Activated gamma-delta T cell treated with Interleukin-2 at 50 U/mL for 16 hours (primary cell): ENCODE results near the gene CSNK1E.

Experiments used
- DNase-seq: peaks from one replicate; pipeline ENCODE4 v3.0.0-alpha.2; 2020

The CSNK1E gene

DNA sequence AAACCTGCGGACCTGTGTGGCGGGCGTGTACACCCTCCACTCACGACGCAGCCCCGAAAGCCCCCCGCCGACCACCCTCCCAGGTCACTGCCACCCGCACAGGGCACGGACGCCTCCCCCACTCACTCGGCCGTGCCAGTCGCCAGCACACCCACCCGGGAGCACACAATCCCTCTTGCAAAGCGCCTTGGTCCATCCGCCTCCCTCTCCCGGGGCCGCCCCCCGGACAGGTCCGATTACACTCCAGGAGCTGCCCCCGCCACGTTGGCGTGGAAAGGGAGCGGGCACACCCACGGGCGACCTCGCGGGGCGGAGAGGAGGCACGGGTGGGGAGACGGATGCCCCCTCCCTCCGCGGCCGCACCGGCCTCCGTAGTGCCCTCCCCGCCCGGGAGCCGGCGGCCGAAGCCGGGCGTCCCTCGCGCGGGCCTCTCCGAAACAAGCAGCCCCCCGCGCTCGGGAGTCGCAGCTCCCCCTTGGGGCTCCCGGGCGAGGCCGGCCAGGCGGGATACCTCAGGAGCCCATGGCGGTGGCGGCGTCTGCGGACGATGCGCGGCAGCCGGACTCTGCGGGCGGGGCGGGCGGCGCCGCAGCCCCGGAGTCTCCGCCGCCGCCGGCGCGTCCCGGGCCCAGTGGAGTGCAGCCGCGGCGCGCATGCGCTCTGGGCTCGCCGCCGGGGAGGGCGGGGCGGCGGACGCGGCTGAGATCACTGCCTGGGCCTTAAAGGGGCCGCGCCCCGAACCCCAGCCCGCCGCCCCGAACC, 44.7 kb downstream of the CSNK1E start, which contains the start of gene TMEM184B:
TMEM184B (minus strand) TSS at position 638 of the 762 bp plus-strand sequence. CDS start 25,049 bp downstream, outside the sequence.
- DNase-seq = peak; percentile 74

DNA sequence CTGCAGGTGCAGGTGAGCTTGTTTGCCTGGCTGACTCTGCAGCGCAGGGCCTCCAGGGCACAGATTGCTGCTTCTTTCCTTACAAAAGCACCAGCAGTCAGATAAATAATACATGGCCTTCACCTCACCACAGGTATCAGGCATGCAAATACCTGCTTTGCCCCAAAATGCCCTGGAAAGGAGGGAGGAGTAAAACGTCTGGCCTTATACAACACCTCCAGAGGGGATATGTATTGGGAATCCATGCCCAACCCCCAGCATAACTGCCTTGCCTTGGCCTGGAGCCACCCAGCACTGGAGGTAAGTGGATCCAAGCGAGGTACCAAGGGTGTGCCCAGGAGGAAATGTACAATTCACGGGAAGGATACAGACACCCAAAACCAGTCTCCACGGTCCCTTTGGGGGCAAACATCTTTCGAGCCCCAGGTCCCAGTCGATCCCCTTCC, 45.3 kb downstream of the CSNK1E start:
- DNase-seq = no peak

DNA sequence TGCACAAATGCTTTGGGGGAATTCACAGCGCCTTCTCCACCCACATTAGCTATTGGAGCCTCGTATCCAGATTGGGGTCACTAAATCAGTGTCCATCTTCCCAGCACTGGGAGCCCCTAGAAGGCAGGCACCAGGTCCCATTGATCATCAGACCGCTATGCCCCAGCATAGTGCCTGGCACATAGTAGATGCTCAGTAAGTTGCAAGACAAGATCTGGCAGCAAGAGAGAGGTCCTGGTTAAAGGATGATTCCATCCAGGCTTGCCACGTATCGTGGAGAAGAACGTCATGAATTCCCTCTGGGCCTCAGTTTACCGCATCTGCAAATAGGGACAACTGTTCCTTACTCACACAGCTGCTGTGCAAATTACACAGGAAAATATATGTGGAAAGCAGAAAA, 46.1 kb downstream of the CSNK1E start:
- no peak for DNase-seq

DNA sequence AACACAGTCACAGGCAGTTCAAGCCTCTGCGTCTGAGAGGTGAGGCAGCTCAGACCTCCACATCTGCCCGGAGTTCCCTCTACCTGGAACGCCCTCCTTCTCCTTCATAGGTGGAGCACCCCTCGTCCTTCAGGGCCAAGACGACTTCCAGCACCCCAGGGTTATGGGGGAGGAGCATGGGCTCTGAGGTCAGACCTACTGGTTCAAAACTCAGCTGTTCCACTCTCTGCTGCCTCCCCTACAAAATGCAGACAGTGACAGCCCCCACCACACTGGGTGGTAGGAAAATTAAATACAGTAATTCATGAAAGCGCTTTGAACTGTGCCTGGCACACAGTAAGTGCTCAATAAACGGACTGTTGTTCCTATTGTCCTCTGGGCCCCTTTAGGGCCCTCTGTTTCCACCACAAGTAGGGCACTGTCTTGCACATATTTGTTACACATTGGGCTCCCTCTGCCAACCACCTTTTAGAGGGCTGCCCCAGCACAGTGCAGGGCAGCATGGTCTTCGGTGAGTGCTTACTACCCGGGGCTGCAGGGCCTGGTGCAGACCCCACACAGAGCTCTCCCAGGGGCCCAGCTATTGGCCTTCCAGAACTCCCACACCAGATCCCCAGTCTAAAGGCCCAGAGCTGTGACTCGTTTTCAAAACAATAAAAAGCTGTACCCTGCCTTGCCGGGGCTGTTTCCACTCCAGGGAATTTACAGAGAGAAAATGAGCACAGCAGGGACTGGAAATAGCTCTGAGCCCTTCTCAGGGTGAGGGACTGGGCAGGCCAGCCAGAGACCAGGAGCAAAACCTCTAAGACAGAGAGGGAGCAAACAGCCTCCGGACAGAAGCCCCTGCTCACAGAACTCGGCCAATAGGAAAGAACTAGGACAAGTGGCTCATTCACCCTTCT, 46.9 kb downstream of the CSNK1E start:
- DNase-seq = no peak

DNA sequence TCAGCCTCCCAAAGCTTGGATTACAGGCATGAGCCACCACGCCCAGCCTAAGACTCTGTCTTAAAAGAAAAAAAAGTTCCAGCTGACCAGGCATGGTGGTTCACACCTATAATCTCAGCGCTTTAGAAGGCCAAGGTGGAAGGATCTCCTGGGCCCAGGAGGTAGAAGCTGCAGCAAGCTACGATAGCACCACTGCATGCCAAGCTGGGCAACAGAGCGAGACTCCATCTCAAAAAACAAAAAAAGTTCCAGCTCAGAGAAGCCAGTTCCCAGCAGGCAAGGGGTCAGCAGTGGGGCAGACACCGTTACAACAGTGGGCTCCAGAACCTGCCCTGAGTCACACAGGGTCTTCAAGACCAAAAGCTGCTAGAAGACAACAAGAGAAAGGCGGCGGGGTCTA, 47.8 kb downstream of the CSNK1E start:
- DNase-seq = no peak

DNA sequence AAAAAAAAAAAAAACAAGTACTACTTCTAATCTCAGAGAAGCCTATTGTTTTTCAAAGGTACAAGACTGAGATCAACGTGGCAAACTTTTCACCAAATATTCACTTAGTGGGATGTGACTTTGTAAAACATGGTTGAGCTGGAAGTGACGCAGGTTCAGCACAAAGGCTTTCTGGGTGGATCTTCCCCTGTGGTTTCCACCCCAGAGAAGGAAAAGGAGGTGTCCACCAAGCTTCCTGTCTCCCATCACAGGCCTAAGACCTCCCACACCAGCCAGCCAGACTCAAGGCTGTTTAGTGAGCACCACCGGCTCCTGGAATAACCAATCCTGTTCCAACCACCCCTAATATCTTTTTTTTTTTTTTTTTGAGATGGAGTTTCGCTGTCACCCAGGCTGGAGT, 50.1 kb downstream of the CSNK1E start:
- peak; percentile 43 for DNase-seq

DNA sequence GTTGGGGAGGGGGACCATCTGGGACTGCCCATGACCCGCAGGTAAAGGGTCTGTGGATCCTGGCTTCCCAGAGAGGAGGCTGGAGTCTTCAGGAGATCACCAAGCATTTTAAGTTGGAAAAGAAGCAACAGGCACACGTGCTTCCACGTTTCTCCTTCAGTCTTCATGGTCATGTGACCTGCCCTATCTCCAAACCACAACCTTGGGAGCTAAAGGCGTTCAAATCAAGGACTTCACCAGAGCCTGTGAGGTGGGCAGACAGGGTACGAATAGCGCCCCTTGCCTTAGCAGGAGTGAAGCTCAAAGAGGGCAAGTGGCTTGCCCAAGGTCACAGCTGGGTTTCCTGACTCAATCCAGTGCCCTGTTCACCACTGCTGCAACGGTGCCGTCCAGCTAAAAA, 51.1 kb downstream of the CSNK1E start:
- no peak for DNase-seq

DNA sequence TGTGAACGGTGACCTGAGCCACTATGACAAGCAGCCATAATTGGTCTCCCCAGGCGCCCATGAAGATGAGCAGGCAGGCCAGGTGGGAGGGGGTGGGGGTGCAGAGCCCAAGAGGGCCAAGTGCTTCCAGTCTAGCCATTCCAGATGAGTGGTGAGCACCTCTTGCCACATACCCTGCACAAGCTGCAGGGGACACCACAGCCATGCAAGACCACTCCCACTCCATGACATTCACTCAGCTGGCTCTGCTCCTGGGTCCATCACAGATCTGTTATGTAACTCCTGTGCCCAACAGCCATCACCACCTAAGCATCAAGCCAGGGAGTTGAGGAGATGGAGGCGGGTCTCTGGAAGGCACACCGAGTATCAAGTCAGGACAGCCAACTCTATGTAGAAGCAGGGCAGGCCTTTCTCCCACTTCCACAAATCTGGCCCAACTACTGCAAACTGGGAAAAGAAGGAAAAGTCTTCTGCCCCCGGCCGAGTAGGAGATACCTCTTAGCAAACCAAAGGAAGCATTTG, 52.9 kb downstream of the CSNK1E start:
- no peak for DNase-seq

DNA sequence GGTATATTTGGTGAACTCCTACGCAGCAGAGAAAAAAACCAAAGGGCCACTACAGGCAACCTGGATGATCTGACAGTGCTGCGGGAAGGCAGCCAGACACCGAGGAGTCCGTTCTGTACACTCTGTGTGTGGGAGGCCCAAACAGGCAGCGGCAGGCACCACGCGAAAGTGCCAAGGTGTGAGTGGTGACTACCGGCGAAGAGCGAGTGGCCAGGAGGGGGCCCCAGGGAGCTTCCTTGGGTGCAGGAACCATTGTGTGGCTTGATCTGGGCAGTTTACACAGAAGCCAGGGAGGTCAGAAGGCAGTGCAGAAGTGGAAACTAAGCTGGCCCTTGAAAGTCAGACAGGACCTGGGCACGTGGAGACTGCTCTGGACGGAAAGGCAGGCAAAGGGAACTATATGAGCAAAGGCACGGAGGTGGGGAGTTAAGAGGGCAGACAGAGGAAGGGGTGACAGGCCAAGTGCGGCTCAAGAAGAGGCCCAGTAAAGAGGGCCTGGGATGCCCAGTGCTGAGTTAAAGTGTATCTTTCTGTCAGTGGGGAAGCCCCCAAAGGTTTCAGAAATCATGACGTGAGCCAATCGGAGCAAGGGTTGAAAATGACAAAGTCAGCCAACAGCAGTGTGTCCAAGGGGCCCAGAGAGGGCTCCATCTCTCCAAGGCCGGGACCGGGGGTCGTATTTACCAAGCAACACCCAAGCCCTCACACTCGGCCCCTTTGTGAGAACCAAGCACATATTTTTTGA, 55.0 kb downstream of the CSNK1E start:
- peak; percentile 18 for DNase-seq

DNA sequence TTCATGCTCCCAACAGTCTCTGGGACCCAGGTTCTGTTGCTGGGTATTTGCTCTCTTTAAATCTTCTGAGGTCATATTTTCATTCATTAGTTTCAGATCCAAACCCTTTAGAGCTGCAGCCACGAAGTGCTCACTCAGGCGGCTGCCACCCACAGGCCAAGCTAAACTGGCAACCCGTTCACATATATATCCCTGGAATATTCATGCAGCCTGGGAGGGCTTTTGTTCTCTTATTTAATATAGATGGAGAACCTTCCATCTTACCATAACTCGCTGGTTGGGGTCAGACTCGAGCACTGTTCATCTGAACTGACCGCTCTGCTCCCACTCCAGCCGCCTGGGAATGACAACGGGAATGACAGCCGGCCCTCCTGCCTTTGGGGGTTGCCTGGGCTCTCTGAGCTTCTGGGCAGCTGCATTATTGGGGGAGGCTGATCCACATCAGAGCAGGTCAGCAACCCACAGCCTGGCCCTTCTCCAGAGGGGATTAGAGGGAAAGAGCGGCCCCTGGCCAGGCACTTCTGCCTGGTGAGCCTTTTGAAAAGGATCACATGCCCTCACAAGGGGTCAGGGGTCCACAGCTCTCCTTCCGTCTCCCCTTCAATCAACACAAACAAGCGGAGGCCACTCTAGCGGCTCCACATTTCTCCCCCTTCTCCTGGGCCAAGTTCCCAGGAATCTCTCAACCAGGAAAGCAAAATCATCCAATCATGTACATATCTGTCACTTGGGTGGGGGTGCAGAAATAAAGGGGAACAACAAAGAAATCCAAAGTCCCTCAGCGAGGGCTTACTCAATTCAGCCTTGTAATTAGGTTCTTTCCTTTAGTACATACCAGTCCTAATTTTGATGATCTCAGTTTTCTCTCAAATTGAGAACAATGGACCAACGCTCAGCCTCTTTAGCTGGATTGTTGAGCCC, 56.2 kb downstream of the CSNK1E start:
- no peak for DNase-seq

DNA sequence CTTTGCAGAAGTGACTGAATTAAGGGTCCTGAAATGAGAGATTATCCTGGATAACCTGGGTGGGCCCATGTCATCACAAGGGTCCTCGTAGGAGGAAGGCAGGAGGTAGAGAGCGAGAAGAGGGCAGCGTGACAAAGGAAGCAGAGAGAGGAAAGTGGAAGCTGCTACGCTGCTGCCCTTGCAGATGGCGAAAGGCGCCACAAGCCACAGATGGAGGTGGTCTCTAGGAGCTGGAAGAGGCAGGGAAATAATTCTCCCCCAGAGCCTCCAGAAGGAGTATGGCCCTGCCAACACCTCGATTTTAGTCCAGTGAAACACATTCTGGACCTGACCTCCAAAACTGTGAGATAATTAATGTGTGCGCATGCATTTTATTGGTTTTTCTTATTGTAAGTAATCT, 57.9 kb downstream of the CSNK1E start:
- DNase-seq = no peak

DNA sequence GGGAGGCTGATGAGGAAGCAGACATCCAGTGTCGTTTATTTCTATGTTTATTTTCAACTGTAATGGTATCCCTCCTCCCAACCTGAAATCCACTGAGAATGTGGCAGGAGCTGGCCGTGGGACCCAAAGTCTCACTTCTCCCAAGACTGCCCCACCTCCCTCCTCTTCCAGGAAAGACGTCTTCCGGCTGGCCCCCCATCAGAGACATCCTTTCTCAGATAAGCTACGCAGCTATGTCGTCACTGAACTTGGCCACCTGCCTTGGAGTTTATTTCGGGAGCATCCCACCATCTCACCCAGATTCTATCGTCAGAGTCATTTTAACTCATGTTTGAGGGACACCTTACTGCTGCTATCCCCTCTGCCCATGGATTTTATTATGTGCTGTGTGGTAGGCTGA, 58.3 kb downstream of the CSNK1E start:
- no peak for DNase-seq

DNA sequence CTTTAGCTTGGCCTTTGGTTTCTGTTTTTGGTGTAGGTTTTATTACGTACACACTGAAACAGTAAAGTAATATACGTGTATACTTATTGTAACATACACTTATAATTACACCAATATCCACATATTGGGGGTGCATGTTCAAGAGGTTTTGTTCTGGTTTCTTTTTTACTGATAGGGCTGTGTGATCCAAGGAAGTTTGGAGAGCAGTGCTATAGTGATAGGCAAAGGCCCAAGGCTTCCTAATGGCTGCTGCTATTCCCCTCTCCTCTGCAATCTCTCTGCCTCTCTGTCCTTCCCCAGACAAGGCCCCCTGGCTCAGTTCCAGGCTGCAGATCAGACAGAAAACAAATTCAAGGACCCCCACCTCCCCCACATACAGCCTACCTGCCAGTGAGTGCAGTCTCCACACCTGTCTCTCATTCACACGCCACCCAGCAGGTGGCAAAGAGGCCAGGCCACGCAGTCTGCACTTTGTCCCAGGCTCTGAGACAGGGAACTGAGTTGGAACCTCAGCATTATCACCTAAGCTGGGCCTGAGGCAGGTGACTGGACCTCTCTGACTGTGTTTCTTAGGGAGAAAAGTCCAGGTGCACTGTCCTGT, 59.5 kb downstream of the CSNK1E start:
- DNase-seq = no peak

DNA sequence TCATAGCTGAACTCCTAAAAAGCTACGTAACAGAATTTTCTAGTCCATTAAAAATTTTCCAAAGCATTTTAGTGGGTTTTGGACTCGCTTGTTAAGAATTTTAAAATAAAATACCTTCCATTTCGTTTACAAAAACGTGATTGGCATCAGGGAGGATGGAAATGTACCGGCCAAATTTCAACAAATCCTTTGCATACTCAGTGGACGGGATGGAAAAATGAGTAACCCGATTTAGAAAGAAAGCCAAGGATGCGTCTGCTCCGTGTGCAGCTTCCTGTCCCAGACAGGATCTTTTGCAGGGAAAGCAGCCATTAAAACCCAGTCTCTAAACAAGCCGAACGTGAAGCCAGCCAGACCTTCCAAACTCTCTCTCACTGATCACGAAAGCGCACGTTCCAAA, 60.1 kb downstream of the CSNK1E start:
- no peak for DNase-seq

DNA sequence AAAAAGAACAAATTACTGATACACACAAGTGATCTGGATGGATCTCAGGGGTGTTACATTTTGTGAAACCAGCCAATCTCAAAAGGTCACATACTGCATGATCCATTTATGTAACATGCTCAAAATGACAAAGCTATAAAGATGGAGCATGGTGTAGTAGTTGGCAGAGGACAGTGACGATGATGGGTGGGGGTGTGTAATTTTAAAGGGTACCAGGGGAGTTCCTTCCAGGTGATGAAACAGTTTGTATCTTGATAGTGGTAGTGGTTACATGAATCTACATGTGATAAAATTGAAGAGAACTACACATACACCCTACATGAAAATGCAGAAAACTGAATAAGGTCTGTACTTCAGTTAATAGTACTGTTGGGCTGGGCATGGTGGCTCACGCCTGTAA, 61.5 kb downstream of the CSNK1E start:
- DNase-seq = no peak

DNA sequence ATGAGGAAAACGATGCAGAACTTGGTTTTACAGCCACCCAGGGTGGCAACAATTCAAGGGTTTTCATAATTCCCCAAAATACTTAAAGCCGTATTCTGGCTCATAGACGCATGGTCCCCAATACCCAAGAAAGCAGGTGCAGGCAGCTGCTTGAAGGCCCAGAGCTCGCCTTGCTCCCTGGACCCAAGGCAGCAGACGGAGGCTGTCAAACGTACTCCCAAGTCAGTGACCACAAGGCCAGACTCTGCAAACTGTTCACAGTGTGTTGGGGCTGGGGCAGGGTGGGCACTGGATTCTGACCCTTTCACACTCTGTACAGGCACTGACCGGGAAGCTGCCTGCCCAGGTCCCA, 65.9 kb downstream of the CSNK1E start:
- DNase-seq = no peak

DNA sequence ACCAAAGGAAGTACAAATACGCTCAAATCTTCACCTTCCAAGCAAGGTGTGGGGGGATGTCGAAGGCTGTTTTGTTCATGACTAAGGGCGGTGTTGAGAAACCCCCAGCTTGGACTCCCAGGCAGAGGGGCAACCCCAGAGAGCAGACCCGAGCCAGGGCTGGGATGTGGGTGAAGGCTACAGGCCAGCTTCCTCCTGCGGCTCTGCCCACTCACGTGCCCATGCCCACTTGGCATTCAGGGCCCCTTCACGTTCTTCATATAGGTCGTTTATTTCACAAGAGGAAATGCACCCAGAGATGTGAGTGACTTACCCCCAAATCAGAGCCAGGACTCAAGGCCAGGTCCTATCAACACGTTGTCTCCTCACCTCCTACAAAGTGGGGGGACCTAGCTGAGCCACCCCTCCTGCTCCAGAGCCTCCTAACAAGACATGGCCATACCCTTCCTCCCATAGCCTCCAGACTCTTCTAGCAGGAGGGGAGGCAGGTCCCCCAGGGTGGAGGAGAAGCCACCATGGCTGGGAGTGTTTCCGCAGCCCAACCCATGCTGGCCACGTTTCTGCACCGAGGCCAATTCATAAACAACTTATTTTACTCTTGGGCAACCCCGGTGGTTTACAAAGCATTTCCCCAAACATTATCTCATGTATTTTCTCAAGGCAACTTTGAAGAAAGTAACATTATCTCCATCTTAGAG, 66.4 kb downstream of the CSNK1E start:
- no peak for DNase-seq

DNA sequence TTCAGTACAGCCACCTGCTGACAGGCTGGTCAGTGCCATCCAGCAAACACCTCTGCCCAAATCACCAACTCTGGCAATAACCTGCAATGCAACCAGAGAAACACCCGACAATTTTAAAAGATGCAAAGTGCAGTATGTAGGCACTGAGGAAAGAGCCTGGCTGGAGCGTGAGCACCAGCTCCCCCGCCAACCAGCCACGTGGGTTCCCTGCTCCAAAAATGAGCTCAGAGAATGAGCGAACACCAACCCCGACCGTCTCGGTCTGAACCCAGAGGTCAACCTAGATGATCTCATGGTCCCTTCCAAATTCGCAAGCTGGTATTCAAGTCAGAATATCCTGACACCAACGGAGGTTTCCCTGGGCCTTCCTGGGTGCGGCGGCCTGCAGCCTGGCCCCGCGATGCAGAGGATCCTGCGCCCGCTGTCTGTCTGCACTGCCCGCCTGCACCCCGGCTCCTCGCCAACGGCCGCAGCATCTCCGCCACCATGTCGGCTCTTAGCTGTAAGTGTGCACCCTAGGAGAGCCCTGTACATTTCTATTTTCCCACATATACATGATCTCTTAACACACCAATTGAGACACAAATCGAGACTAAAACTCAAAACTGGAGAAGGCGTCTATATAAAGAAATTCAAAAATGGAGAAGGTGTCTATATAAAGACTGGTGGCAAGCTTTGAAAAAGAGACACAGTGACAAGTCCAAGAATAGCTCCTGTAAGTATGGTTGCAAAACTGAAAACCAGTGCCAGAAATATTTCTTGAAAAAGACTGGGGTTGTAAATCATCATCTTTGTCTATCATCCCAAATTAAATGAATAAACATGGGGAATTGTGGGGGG, 67.2 kb downstream of the CSNK1E start:
- DNase-seq = no peak

DNA sequence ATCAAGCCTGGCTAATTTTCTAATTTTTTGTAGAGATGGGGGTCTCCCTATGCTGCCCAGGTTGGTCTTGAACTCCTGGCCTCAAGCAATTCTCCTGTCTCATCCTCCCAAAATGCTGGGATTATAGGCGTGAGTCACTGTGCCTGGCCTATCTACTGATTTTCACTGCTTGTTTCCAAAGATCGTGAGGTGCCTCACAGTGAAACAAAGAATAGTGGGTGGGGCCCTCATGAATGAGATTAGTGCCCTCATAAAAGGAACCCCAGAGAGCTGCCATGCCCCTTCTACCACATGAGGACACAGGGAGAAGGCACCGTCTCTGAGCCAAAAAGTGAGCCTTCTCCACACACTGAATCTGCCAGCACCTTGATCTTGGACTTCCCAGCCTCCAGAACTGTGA, 67.9 kb downstream of the CSNK1E start:
- DNase-seq = no peak

DNA sequence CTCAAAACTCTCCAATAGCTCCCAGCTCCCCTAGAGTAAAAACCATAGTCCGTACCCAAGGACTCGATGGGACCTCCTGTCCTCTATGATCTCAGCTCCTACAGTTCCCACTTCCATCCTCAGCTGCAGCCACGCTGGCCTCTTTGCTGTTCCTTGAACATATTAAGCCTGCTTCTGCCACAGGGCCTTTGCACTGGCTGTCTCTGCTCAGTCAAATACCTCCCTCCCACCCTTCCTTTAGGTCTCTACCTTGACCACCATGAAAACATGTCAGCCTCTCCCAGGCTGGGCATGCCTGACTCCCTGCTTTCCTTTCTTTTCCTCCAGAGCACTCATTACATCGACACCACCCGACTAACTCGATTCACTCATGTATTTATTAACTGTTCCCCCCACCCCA, 69.0 kb downstream of the CSNK1E start:
- no peak for DNase-seq
